NCI-H128 (cell line): ENCODE measurements around the gene MAP3K7.
"Not testable (repeated sequence)": the region's sequence is repeated elsewhere in the genome, so short reads cannot be mapped to it uniquely, and the experiment has no call there.

Source experiments
- DNase-seq: peaks from one replicate; lab custom pipeline; 2025; ENCODE audit not compliant: unreplicated experiment; lab: John Stamatoyannopoulos, UW

The MAP3K7 gene

GRCh38 chr6:90578894-90579549 lies 7.8 kb downstream of the MAP3K7 start:
- no peak for DNase-seq

GRCh38 chr6:90575267-90575666 lies 11.6 kb downstream of the MAP3K7 start:
- no peak for DNase-seq

GRCh38 chr6:90574610-90575009 lies 12.3 kb downstream of the MAP3K7 start:
- DNase-seq, result no peak

- no peak for DNase-seq
These were observed 13.2 kb downstream of the MAP3K7 start for GRCh38 chr6:90573624-90574023.

- no peak for DNase-seq
These were observed 14.0 kb downstream of the MAP3K7 start for GRCh38 chr6:90572856-90573255.

- DNase-seq, result no peak
These were observed 17.6 kb downstream of the MAP3K7 start for GRCh38 chr6:90569223-90569622.

- not testable (repeated sequence) for DNase-seq
These were observed 19.2 kb downstream of the MAP3K7 start for GRCh38 chr6:90567682-90568081.

GRCh38 chr6:90562341-90562740 lies 24.5 kb downstream of the MAP3K7 start:
- DNase-seq, result not testable (repeated sequence)

- no peak for DNase-seq
These were observed 26.9 kb downstream of the MAP3K7 start for GRCh38 chr6:90559931-90560330.

- no peak for DNase-seq
These were observed 29.9 kb downstream of the MAP3K7 start for GRCh38 chr6:90557006-90557405.

GRCh38 chr6:90547991-90548390 lies 38.9 kb downstream of the MAP3K7 start:
- DNase-seq, result no peak

- no peak for DNase-seq
These were observed 39.8 kb downstream of the MAP3K7 start for GRCh38 chr6:90547079-90547478.

GRCh38 chr6:90545448-90545847 lies 41.4 kb downstream of the MAP3K7 start:
- DNase-seq, result no peak

GRCh38 chr6:90544741-90545140 lies 42.1 kb downstream of the MAP3K7 start:
- DNase-seq, result no peak

- no peak for DNase-seq
These were observed 42.8 kb downstream of the MAP3K7 start for GRCh38 chr6:90544081-90544480.

- DNase-seq, result no peak
These were observed 45.7 kb downstream of the MAP3K7 start for GRCh38 chr6:90541221-90541620.

- DNase-seq, result no peak
These were observed 48.4 kb downstream of the MAP3K7 start for GRCh38 chr6:90538278-90539046.

- DNase-seq, result no peak
These were observed 49.1 kb downstream of the MAP3K7 start for GRCh38 chr6:90537723-90538258.

GRCh38 chr6:90537027-90537426 lies 49.8 kb downstream of the MAP3K7 start:
- DNase-seq, result no peak

- no peak for DNase-seq
These were observed 50.4 kb downstream of the MAP3K7 start for GRCh38 chr6:90536520-90536919.

GRCh38 chr6:90534337-90535025 lies 52.4 kb downstream of the MAP3K7 start:
- no peak for DNase-seq
